Activated T-cell treated with anti-CD3 and anti-CD28 coated beads for 1 hour (primary cell): Measurements from ENCODE around the gene FBLL1.
"Not testable (repeated sequence)": the region's sequence is repeated elsewhere in the genome, so short reads cannot be mapped to it uniquely, and the experiment has no call there.

Experiments used
- DNase-seq: peaks from one replicate; pipeline ENCODE4 v3.0.0-alpha.2; 2020; ENCODE audit warnings: low read depth

The FBLL1 gene

DNA sequence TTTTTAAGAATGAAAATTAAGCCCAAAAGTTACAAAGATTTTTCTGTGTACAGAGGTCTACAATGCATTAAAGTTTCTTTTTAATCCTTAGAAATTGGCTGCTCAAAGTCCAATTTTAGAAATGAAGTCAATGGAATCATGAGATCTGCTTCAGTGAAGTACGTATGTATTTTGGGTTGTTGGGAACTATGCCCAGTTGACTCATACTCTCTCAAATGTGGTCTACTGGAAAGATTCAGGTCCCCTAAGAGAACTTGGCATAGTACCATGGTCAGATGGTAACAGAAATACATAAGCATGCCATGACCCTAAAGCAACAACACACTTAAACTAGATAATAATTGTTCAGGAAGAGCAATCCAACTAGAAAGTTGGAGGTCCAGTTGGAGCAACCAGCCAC is 23.0 kb downstream of the FBLL1 start:
- DNase-seq, result no peak

DNA sequence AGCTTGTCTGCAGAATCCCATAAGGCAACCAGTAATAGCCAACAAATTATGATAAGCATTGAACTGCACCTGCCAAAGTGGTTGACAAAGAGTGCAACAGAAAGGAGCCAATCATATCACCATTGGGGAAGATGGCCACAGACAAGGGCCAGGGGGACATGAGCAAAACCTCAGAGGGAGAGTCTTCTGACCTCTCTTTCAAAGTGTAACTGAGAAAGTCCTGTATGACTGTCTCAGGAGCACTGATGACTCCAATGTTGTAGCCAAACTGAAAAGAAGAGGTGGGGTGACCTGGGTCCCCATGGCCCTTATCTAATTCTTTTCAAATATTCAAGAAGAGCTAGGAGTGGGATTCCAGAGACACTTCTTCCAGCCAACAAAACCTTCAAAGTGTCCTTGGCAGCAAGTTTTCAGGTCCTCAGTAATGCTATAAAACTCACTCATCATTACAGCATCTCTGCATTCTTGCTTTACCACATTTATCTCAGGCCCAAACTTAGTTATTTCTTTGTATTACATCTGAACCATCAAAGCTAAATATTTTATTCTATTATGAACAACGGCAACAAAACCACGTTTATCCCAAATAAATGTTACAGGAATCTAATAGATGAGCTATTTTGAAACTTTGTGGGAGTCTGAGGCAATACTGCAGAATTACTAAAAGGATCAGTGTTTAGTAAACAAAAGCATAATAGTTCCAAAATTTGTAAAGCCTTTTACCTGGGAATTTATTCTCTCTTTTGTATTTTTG is 24.4 kb downstream of the FBLL1 start:
- DNase-seq, result no peak

DNA sequence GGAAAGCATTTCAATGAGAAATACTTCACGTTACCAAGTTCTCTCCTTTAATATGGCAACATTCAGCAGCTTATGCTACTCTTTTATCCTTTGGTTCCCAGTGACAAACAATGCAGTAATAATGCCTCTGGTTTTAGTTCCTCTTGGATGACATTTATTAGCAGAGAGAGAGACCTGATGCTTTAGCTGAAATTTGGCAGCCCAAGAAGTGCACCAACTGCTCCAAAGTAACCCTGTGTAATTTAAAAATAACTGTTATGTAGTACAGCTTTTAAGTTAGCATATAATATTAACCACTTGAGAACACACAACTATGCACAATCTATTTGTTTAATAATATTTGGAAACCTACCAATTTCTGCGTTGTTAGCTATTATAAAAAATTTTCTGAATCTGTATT is 28.3 kb downstream of the FBLL1 start:
- DNase-seq, result no peak

DNA sequence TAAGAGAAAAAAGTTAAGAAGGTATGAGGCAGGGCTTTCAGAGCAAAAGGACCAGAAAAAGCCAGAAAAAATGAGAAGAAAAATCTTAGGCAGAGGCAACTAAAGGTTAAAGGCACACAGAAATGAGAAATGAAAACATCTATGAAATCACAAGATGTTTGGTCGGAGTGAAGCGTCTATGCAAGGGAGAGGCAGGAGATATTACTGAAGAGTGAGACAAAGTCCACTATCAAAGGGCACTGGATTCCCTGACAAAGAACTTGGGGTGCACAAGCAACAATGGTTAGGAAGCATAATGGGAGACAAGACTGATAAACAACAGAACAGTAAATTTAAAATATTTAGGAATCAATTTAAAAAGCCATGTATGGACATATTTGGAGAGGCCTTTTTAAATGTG is 33.2 kb downstream of the FBLL1 start:
- no peak for DNase-seq

DNA sequence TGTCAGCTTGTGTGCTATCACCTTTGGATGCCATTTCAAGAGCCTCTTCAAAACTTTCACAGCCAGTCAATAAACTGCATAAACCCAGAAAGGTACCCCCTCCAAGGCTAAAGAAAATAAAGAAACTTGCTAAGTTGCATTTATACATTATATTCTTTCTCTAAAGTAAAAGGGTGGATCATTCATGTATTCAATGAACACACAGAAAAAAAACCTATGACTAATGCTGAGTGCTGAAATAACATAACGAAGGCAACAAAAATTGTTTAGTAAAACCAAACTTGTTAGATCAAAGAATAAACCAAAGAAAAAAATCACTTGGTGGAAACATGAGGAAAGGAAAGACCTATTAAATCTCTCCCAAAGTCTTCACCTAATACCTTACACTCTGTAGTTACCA is 34.9 kb downstream of the FBLL1 start:
- no peak for DNase-seq

DNA sequence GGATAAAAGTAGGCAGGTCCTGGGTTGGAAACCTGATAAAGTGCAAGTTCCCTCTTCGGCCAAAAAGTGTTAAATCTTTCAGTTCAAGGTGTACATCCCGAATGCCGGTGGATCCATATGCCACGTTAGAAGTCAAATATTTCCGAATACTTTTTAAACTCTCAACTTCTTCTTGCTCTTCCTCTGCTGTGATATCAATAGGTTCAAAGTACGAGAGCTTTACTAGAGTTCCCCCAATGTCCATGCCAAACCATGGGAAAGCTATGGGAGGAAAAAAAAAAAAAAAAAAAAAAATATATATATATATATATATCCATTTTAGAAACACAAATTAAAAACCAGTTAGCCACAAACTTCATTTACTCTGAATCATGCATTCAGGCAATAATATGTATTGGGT is 39.6 kb downstream of the FBLL1 start:
- DNase-seq, result no peak

DNA sequence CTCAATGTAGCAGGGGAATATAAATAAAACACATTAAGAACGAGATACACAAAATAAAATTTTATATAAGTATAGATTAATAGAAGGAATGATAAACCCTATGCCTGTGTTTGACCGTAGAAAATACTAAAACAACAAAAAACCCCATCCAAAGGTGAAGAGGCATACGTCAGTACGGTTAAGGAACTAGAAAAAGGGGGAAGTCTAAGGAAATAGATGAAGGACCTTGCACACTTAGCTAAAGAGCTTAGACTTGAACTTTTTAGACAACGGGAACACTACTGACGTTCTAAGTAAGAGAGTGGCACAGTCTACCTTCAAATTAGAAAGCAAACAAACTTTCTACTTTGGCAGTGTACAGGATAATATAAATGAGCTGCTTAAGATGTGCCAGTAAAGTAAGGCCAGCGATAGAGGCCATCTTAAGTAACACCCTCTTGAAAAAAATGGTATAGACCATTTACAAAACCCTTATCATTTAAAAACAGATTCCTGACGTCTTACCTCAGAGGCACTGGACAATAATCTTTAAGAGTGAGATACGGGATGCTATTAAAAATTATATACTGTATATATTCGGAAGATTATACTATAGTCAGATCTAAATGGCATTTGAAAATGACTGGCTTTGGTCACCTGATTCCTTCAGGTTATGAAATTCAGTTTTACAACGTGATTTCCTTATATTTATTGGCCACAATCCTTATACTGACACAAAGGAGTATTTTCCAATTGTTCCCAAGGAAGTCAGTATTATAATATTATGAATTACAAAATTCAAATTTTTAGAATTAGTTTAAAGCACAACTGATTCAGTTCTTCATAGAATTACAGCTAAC is 41.6 kb downstream of the FBLL1 start:
- no peak for DNase-seq

DNA sequence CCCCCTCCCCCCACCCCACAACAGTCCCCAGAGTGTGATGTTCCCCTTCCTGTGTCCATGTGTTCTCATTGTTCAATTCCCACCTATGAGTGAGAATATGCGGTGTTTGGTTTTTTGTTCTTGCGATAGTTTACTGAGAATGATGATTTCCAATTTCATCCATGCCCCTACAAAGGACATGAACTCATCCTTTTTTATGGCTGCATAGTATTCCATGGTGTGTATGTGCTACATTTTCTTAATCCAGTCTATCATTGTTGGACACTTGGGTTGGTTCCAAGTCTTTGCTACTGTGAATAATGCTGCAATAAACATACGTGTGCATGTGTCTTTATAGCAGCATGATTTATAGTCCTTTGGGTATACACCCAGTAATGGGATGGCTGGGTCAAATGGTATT is 44.6 kb downstream of the FBLL1 start:
- DNase-seq, result not testable (repeated sequence)

DNA sequence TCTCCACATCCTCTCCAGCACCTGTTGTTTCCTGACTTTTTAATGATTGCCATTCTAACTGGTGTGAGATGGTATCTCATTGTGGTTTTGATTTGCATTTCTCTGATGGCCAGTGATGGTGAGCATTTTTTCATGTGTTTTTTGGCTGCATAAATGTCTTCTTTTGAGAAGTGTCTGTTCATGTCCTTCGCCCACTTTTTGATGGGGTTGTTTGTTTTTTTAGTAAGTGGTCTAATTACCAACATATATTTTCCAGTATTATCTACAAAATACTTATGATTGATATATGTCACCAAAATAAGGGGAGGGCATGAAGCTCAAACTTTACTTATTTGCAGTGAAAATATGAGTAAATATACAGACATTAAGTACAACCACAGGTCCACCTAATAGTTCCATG is 45.1 kb downstream of the FBLL1 start:
- not testable (repeated sequence) for DNase-seq

DNA sequence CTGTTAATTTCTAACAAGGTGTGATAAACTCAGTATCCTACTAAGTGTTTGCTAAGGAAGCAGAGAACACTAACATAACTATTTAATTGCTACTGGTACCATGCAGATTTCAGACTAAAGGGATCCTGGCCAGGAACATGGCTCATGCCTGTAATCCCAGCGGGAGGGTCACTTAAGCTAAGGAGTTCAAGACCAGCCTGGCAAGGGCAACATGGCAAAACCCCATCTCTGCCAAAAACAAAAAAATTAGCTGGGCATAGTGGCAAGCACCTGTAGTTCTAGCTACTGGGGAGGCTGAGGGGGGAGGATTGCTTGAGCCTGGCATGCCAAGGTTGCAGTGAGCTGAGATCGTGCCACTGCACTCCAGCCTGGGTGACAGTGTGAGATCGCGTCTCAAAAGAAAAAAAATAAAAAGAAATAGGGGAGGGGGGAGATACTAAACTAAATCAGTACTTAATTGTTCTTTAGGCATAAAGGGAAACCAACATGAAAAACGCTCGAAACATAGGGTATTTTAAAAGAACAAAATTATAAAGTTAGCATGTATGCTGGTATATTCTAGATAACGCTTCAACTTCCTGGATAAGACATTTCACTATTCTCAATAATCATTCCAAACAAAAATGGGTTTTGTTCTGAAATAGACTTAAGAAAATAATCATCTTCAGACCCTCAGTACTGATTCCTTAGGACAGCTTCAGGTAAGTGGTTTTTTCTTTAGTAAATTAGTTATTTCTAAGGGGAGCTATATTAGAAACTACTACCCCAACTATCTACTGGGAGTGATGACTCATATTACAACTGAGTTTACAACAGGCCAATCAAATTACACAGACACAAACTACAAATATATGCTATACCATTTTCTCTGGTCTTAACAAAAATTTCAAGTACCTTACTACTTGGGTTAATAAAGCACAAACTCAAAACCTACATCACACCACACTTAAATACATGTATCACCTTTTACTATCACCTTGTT is 46.6 kb downstream of the FBLL1 start:
- DNase-seq, result no peak

DNA sequence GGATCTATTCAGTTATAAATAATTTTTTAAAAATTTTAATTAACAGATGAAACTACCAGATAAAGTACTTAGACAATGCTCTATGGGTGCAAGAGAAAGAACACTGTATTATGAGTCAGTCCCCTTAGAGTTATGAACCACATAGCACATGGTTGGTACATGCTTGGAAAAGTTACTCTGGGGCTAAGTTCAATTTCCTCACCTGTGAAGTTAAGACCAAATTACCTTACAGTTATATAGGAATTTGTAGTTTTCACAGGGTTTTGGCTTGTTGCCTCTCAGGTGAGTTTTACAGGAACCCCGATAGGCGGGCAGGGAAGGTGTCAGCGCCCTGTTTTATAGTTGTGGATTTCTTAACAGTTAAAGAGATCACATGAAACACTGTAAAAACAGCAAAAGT is 48.9 kb downstream of the FBLL1 start:
- DNase-seq, result no peak

DNA sequence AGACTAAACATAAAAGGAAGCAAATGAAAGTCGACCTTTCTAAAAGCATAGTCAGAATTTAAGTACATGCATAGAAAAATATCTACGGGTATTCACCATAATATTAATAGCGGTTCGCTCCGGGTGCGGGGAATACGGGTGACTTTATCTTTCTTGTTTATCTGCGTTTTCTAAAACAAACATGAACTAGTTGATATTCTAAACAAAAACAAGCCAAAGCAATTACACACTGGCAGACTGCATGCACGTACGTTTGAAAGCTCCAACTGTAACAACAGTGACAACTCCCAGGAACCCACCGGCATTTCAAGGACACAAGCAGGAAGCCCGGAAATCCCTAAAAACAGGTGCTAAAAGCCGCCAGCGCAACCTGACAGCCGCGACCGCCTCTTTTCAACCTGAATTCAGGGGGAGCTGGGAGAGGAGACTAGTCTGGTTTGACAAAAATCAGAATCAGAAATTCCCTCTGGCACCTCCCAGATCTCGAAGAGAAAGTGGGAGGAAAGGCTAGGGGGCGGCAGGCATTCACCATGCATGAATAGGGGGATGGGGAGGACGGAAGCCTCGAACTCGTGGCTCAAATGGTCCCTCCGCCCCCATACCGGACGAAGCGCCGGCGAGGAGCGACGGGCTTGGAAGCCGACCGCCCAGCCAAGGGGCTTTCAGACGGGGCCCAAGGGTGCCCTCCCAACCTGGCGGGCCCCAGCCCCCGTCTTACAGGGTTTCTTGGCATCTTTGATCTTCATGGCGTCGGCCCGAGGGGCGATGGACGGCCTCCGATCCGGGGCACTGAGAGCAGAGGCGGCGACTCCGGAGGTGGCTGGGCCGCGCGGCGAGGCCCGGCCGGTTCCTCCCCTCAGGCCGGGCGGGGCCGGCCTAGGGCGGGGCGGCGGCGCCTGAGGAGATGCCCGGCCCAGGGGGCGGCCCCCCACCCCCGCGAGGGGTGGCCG is 49.7 kb downstream of the FBLL1 start, which contains the start of gene PANK3:
Gene PANK3 (minus strand): TSS at position 831 of the 950 bp plus-strand sequence. CDS start 85 bp downstream, at position 746.
- DNase-seq, result no peak

DNA sequence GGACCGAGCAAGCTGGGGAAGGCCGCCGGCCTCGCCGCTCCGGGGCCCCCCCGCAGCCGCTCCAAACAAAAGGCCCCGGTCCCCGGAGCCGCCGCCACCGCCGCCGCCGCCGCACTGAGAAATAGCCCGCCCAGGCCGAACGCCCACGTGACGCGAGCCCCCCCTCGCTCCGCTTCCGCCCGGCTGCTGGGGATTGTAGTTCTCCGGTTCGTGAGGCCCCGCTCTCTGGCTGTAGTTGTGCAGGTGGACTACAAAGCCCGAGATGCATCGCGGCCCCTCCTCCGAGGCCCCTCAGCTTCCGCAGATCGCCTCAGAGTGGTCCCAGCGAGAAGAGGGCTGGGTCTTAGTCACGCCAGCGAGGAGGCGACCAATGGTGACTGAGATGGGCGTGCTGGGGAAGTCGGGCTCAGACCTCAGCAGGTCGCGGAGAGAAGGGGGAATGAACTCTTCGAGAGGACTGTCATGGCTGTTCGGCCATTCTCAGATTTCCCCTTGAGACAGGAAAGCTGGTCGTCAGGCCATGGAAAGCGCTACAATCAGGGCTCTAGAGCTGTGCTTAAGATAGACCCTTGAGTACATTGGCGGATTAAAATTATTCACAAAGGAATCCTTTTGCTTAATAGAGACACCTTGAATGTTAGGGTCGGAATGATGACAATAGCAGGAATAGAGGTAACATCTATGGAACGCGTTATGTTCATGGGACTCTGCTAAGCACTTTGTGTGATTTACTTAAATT is 50.6 kb downstream of the FBLL1 start:
- peak; percentile 93 for DNase-seq

DNA sequence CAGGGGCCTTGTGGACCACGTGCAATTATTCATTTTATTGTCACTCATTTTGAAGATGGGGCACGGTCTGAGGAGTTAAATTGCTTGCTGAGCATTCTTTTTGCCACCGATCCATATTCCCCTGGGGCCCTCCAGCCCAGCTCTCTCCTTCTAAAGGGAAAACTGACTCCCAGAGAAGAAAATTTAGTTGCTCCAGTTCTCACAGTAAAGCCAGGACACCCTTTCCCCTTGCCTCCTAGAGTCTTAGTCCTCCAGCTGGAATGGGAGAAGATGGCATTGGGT is 51.1 kb downstream of the FBLL1 start:
- DNase-seq, result no peak
